ENCODE results near the gene CACNA2D3. TPM values are rescaled to one million over a fixed set of nuclear protein-coding genes. Genes with fewer than 3 reads are reported as not detected.

Gene CACNA2D3
- total RNA-seq (under 1 TPM; 0.08 to 0.37 TPM), polyA plus RNA-seq (under 1 TPM in 1 of 2 donors, not detected in 1; 0.06 TPM)

DNA sequence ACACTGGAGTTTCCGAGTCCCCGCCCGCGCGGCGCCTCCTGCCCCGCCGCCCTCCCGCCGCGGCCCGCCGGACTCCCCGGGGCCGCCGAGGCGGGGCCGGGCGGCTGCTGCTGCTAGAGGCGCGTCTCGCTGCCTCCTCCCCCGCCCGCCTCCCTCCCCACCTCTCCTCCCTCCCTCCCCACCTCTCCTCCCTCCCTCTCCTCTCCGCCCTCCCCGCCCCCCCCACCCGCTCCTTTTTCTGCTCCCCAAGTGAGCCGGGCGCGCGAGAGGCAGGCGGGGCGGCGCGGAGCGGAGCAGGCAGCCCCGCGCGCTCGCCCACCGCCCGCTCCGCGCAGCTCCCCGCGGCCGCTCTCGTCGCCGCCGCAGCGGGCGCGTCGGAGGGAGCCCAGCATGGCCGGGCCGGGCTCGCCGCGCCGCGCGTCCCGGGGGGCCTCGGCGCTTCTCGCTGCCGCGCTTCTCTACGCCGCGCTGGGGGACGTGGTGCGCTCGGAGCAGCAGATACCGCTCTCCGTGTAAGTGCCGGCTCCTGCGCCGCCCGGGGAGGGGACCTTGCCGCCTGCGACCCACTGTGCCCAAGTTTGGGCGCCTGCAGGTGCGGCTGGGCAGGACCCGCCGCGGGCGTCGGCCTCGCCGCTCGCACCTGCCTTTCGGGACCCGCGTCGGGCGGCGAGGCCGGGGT lies at the start of gene CACNA2D3:
Gene CACNA2D3, plus strand, starts transcription at position 229 of the 679 bp plus-strand sequence.
- Histone ChIP-seq H3K4me1 (ENCODE audit: control insufficient read depth in 4 of 4, insufficient read depth in 4 of 4, low read length in 3 of 4) (peaks cover 13 to 30% (median 19%) of the 10 kb centered on the region in 4 donors), H3K4me3 (ENCODE audit: low read depth in 1 of 3, low read length in 3 of 3) (peak within 1 kb of the TSS in 1 of 3 donors; percentile 54), H3K9me3 (ENCODE audit: control insufficient read depth in 4 of 4, low read length in 3 of 4) (no peaks in the 10 kb centered on the region), H3K36me3 (ENCODE audit: control insufficient read depth in 4 of 4, insufficient read depth in 3 of 4, low read depth in 1 of 4, low read length in 3 of 4) (no peaks in the 10 kb centered on the region), H3K27me3 (ENCODE audit: control insufficient read depth in 4 of 4, insufficient read depth in 4 of 4, low read length in 3 of 4) (peaks cover 4 to 17% (median 13%) of the 10 kb centered on the region in 4 donors), H3K9ac (ENCODE audit: low read depth in 1 of 2, low read length in 2 of 2) (no peak within 1 kb of the TSS), H3K27ac (ENCODE audit: low read depth in 1 of 2, low read length in 2 of 2) (no peak within 1 kb of the TSS)
- DNase-seq (ENCODE audit: low spot score): no peak
- WGBS: 3% methylated on average over 98 of the region's 100 CpGs
- TF ChIP-seq FOXA1 (IDR thresholded peaks at IDR 0.05) (no peak), TAF1 (conservative IDR thresholded peaks at IDR 0.05) (no peak), FOXA2 (IDR thresholded peaks at IDR 0.05) (no peak), RAD21 (IDR thresholded peaks at IDR 0.05) (no peak), HNF4A (conservative IDR thresholded peaks at IDR 0.05) (no peak), GABPA (IDR thresholded peaks at IDR 0.05 in 1 of 2, conservative IDR thresholded peaks at IDR 0.05 in 1 of 2) (no peak), NR2F2 (IDR thresholded peaks at IDR 0.05) (no peak), YY1 (IDR thresholded peaks at IDR 0.05) (no peak), HNF4G (IDR thresholded peaks at IDR 0.05) (no peak), EGR1 (IDR thresholded peaks at IDR 0.05; ENCODE audit: low read depth in 2 of 2) (no peak), SP1 (IDR thresholded peaks at IDR 0.05) (no peak), JUND (IDR thresholded peaks at IDR 0.05) (no peak), RXRA (IDR thresholded peaks at IDR 0.05) (no peak)
- TF ChIP-seq, protein P1, sequence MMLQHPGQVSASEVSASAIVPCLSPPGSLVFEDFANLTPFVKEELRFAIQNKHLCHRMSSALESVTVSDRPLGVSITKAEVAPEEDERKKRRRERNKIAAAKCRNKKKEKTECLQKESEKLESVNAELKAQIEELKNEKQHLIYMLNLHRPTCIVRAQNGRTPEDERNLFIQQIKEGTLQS (IDR thresholded peaks at IDR 0.05): no peak
- TF ChIP-seq, protein P2, sequence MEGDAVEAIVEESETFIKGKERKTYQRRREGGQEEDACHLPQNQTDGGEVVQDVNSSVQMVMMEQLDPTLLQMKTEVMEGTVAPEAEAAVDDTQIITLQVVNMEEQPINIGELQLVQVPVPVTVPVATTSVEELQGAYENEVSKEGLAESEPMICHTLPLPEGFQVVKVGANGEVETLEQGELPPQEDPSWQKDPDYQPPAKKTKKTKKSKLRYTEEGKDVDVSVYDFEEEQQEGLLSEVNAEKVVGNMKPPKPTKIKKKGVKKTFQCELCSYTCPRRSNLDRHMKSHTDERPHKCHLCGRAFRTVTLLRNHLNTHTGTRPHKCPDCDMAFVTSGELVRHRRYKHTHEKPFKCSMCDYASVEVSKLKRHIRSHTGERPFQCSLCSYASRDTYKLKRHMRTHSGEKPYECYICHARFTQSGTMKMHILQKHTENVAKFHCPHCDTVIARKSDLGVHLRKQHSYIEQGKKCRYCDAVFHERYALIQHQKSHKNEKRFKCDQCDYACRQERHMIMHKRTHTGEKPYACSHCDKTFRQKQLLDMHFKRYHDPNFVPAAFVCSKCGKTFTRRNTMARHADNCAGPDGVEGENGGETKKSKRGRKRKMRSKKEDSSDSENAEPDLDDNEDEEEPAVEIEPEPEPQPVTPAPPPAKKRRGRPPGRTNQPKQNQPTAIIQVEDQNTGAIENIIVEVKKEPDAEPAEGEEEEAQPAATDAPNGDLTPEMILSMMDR (IDR thresholded peaks at IDR 0.05; ENCODE audit: low read depth, low read length, missing input control): no peak
- TF ChIP-seq, protein P3, sequence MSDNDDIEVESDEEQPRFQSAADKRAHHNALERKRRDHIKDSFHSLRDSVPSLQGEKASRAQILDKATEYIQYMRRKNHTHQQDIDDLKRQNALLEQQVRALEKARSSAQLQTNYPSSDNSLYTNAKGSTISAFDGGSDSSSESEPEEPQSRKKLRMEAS (IDR thresholded peaks at IDR 0.05): no peak
- TF ChIP-seq, protein P4, sequence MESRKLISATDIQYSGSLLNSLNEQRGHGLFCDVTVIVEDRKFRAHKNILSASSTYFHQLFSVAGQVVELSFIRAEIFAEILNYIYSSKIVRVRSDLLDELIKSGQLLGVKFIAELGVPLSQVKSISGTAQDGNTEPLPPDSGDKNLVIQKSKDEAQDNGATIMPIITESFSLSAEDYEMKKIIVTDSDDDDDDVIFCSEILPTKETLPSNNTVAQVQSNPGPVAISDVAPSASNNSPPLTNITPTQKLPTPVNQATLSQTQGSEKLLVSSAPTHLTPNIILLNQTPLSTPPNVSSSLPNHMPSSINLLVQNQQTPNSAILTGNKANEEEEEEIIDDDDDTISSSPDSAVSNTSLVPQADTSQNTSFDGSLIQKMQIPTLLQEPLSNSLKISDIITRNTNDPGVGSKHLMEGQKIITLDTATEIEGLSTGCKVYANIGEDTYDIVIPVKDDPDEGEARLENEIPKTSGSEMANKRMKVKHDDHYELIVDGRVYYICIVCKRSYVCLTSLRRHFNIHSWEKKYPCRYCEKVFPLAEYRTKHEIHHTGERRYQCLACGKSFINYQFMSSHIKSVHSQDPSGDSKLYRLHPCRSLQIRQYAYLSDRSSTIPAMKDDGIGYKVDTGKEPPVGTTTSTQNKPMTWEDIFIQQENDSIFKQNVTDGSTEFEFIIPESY (IDR thresholded peaks at IDR 0.05): no peak

DNA sequence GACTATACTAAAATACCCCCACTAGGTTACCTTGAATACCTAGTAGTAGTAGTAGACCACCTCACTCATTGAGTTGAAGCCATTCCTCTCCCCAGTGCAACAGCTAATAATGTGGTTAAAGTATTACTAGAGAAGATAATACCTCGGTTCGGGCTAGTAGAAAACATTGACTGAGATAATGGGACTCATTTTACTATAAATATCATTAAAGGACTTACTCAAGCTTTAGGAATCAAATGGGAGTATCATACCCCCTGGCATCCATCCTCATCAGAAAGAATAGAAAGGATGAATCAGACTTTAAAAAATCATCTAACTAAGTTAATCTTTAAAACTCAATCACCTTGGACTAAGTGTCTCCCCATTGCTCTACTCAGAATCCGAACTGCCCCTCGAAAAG lies 49.0 kb upstream of the CACNA2D3 start:
- Histone ChIP-seq H3K4me1 (ENCODE audit: control insufficient read depth in 4 of 4, insufficient read depth in 4 of 4, low read length in 3 of 4) (no peaks in the 10 kb centered on the region), H3K27ac (ENCODE audit: low read depth in 1 of 2, low read length in 2 of 2) (no peak overlapping the region), H3K27me3 (ENCODE audit: control insufficient read depth in 4 of 4, insufficient read depth in 4 of 4, low read length in 3 of 4) (no peaks in the 10 kb centered on the region), H3K9ac (ENCODE audit: low read depth in 1 of 2, low read length in 2 of 2) (no peak overlapping the region), H3K9me3 (ENCODE audit: control insufficient read depth in 4 of 4, low read length in 3 of 4) (peaks cover 0 to 11% (median 4%) of the 10 kb centered on the region in 4 donors), H3K4me3 (ENCODE audit: low read depth in 1 of 3, low read length in 3 of 3) (no peak overlapping the region), H3K36me3 (ENCODE audit: control insufficient read depth in 4 of 4, insufficient read depth in 3 of 4, low read depth in 1 of 4, low read length in 3 of 4) (no peaks in the 10 kb centered on the region)
- no peak for DNase-seq (ENCODE audit: low spot score)
- 82% methylated on average over 4 of the region's 4 CpGs for WGBS
- TF ChIP-seq RAD21 (IDR thresholded peaks at IDR 0.05) (no peak), TAF1 (conservative IDR thresholded peaks at IDR 0.05) (no peak), RXRA (IDR thresholded peaks at IDR 0.05) (no peak), SP1 (IDR thresholded peaks at IDR 0.05) (no peak), FOXA1 (IDR thresholded peaks at IDR 0.05) (no peak), FOXA2 (IDR thresholded peaks at IDR 0.05) (no peak), JUND (IDR thresholded peaks at IDR 0.05) (no peak), NR2F2 (IDR thresholded peaks at IDR 0.05) (no peak), HNF4A (conservative IDR thresholded peaks at IDR 0.05) (no peak), HNF4G (IDR thresholded peaks at IDR 0.05) (no peak), EGR1 (IDR thresholded peaks at IDR 0.05; ENCODE audit: low read depth in 2 of 2) (no peak)
- TF ChIP-seq, protein P5, sequence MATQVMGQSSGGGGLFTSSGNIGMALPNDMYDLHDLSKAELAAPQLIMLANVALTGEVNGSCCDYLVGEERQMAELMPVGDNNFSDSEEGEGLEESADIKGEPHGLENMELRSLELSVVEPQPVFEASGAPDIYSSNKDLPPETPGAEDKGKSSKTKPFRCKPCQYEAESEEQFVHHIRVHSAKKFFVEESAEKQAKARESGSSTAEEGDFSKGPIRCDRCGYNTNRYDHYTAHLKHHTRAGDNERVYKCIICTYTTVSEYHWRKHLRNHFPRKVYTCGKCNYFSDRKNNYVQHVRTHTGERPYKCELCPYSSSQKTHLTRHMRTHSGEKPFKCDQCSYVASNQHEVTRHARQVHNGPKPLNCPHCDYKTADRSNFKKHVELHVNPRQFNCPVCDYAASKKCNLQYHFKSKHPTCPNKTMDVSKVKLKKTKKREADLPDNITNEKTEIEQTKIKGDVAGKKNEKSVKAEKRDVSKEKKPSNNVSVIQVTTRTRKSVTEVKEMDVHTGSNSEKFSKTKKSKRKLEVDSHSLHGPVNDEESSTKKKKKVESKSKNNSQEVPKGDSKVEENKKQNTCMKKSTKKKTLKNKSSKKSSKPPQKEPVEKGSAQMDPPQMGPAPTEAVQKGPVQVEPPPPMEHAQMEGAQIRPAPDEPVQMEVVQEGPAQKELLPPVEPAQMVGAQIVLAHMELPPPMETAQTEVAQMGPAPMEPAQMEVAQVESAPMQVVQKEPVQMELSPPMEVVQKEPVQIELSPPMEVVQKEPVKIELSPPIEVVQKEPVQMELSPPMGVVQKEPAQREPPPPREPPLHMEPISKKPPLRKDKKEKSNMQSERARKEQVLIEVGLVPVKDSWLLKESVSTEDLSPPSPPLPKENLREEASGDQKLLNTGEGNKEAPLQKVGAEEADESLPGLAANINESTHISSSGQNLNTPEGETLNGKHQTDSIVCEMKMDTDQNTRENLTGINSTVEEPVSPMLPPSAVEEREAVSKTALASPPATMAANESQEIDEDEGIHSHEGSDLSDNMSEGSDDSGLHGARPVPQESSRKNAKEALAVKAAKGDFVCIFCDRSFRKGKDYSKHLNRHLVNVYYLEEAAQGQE (IDR thresholded peaks at IDR 0.05): no peak
- TF ChIP-seq, protein P3 (IDR thresholded peaks at IDR 0.05): no peak
- TF ChIP-seq, protein P1 (IDR thresholded peaks at IDR 0.05): no peak
- TF ChIP-seq, protein P4 (IDR thresholded peaks at IDR 0.05): no peak
